Fibroblast of skin of right quadriceps (primary cell): ENCODE measurements around the gene DEUP1.
"Not testable (repeated sequence)": the region's sequence is repeated elsewhere in the genome, so short reads cannot be mapped to it uniquely, and the experiment has no call there.

ENCODE experiments used
- DNase-seq: peaks from one replicate; pipeline ENCODE4 v3.0.0-alpha.2; 2013

Gene DEUP1

DNA sequence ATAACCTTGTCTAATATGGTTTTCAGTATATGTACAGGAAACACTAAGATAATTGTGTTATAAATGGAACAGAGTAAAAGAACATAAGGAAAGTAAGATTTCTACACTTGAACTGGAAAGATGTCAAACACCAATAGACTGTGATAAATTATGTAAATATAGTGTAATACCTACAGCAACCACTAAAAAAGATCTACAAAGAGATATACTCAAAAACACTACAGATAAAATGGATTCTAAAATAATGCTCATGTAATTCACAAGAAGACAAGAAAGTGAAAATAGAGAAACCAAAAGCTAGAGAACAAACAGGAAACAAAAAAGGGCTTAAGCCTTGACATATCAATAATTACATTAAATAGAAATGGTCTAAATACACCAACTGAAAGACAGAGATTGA lies 30.9 kb downstream of the DEUP1 start:
- DNase-seq, result no peak

DNA sequence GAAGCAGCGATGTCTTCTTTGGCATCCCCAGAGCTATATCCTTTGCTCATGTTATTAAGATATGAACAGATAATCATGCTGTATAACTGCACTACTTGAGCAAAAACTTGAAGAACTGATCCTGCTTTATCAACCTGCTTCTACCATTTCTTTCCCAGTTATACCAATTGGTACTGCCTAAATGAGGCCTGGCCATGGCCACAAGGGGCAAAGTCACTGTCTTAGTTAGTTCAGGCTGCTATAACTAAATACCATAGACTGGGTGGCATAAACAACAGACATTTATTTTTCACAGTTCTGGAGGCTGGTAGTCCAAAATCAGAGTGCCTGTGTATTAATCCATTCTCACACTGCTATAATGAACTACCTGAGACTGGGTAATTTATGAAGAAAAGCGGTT lies 37.5 kb downstream of the DEUP1 start:
- no peak for DNase-seq

DNA sequence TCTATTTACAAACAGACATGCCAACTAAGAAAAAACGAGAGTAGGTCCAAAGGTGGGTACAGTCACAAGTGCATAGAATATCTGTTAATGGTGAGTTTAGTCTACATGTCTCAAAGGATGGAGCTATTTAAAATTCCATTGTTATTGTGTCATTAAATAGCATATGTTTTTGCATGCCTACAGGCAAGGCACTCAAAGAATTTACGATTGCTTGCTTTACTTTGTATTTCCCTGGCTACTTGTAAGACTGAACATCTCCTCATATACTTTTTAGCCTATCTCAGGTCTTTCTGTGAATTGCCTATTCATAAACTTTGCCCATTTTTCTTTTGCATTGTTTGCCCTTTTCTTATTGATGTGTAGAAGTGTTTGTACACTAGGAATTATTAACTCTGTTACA lies 39.7 kb downstream of the DEUP1 start:
- peak; percentile 50 for DNase-seq

DNA sequence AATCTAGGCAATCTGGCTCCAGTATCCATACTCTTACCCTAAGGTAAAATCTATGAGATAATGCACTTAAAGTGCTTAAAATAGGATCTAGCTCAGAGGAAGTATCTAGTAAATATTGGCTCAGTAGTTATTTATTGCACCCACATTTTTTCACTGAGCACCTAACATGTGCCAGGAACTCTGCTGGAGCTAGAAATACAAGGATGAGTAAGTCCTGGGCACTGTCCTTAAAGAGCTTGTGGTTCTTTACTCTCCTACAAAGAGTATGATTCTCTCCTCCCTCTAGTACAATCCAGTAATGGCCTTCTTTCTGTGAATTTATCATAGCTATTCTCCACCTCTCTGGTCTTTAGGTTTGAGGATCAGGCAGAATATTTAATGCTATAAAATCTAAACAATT lies 59.2 kb downstream of the DEUP1 start:
- DNase-seq, result no peak

DNA sequence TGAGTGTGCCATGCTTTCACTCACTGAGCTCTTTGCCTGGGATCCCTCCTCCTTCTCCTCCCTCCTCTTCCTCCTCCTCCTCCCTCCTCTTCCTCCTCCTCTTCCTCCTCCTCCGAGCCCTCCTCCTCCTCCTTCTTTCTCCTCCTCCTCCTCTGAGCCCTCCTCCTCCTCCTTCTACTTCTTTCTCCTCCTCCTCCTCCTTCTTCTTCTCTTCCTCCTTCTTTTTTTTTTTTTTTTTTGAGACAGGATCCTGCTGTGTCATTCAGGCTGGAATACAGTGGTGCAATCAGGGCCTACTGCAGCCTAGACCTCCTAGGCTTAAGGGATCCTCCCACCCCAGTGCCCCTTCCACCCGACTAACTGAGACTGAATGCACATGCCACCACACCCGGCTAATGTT lies 62.3 kb downstream of the DEUP1 start:
- no peak for DNase-seq

DNA sequence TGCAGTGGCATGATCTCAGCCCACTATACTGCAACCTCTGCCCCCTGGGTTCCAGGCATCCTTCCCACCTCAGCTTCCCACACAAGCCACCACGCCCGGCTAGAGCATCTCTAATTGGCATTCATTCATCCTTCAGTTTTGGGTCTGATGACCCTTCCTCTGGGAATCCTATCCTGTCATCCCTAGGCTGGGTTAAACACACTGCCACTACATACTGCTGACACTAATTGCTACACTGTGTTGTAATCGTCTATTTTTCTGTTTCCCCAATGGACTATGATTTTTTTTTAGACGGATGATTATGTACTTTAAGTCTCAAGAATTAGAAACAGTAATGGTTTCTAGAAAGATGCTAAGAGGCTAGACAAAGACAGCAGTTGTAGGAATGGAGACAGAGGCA lies 62.8 kb downstream of the DEUP1 start:
- no peak for DNase-seq

DNA sequence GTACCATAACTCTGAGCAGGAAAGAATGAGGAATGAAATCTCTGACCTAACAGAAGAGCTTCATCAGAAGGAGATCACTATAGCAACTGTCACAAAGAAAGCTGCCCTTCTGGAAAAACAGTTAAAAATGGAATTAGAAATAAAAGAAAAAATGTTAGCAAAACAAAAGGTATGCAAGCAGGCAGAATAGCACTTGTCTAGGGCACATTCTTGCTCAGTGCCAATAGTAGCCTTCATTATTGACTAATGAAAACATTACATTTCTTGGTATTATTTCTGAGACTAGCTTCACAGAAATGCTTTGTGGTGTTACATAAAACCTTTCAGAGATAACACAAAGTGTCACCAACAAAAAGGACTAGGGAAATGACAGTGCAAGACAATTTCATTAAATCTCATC lies 63.9 kb downstream of the DEUP1 start:
- DNase-seq, result no peak

DNA sequence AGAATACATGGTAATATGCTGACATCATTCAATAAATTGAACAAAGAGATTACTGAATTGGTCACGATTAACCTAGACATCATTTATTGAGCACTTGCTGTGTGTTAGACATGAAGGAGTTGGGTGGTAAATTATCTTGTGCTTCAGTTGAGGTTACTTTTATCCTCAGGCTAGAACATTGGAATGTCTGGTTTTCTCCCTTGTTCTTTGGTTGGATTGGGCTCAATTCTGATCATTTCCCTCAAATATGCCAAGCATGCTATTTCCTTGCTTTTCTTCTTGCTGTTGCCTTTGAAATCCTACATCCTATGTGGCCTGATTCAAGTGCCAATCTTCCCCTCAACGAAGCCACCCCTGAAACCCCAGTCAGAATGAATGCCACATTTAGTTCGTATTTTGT lies 65.8 kb downstream of the DEUP1 start:
- peak; percentile 23 for DNase-seq

DNA sequence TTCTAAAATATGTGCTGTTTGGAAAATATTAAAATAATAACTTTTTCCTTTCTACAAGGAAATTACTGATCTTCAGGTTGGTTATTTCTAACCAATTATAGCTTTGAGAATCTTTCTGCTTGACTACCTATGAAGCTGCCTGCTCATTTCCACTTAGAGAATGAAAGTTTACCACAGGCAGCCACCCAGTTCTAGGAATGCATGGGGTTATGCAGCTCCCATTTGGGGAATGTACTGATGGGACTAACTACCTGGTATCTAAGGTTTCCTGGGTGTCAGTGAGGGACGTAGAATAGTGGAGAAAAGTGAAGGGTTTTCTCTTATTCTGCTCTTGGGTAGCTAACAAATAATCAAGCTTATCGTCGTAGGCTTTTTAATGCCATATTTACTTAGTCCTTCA lies 73.4 kb downstream of the DEUP1 start:
- no peak for DNase-seq

DNA sequence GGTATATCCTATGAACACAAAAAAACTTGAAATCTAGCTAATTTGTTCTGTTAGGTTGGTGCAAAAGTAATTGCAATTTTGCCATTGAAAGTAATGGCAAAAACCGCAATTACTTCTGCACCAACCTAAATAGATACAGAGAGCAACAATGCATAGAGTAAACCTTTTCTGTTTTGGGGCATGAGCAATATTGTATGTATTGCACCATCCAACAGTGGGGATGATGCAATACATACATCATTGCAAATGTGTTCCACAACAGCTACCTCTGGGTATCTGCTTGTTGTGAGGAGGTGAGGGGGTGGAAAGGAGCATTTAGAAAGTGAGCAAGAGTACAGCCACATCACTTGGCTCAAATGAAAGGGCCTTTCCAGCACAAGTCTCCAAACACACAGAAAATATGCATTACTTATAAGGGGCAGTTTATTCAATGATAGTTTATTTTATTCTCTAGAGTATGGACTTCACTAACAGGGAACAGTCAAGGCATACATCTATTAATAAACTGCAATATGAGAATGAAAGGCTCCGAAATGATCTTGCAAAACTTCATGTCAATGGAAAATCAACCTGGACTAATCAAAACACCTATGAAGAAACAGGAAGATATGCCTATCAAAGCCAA lies 77.3 kb downstream of the DEUP1 start:
- DNase-seq, result peak; percentile 15

DNA sequence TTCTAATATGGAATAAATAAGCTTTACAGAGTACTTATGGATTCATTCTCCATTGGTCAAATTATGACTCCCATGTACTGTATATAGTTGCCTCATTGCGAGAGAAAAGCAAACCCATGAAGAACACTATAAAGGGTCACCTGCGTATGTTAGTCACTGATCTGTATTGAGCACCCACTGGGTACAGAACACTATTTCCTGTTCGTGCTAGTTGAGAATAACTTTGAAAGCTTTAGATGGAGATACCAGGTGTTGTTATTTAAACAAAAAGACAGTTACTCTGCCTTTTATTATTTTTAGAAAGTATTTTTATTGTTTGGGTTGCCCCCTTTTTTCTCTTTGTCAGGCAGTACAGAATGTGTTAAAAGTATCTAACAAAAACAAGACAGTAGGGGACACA lies 79.9 kb downstream of the DEUP1 start:
- no peak for DNase-seq

DNA sequence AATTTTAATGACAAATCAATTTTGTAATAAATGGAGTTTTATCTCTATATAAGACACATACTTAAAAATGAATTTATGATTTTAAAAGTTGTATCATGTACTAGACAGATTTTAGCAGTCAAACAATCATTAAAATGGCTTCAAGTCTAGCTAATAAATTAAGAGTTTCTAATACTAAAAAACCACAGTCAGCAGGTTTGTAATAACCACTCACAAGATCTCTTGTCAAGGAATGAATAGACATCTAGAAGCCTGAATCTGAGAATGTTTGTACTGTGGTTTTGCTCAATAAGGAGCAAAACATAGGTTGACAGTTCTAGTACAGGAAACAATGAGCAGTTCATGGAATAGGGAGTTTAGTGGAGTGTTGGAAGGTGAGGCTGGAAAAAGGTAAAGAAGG lies 81.2 kb downstream of the DEUP1 start:
- no peak for DNase-seq

DNA sequence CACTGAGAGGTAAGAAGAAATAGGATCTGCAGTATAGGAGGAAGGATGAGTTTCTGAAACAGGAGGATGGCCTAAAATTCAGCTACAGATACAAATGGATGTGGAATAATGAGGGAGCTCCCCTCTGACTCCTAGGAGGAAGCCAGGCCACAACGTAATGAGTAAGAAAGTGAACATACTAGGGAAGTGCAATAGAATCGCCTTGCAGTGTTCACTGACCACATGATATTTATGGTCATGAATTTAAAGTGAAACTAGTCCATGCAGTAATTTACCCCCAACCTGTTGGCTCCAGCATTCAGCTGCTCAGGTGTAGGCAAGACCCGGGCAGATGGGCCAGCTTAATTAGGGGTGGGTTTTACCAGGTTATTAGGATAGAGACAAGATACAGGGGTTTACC lies 101.7 kb downstream of the DEUP1 start:
- no peak for DNase-seq

DNA sequence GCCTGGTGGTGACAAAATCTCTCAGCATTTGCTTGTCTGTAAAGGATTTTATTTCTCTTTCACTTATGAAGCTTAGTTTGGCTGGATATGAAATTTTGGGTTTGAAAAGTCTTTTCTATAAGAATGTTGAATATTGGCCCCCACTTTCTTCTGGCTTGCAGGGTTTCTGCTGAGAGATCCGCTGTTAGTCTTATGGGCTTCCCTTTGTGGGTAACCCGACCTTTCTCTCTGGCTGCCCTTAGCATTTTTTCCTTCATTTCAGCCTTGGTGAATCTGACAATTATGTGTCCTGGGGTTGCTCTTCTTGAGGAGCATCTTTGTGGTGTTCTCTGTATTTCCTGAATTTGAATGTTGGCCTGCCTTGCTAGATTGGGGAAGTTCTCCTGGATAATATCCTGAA lies 112.7 kb downstream of the DEUP1 start:
- not testable (repeated sequence) for DNase-seq

DNA sequence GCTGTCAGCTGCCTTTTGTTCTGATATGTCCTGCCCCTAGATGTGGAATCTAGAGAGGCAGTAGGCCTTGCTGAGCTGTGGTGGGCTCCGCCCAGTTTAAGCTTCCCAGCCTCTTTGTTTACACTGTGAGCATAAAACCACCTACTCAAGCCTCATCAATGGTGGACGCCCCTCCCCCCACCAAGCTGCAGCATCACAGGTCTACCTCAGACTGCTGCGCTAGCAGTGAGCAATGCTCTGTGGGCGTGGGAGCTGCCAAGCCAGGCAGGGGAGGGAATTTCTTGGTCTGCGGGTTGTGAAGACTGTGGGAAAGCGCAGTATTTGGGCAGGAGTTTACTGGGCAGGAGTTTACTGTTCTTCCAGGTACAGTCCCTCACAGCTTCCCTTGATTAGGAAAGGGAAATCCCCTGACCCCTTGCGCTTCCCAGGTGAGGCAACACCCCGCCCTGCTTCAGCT lies 114.1 kb downstream of the DEUP1 start:
- peak; percentile 3 for DNase-seq

DNA sequence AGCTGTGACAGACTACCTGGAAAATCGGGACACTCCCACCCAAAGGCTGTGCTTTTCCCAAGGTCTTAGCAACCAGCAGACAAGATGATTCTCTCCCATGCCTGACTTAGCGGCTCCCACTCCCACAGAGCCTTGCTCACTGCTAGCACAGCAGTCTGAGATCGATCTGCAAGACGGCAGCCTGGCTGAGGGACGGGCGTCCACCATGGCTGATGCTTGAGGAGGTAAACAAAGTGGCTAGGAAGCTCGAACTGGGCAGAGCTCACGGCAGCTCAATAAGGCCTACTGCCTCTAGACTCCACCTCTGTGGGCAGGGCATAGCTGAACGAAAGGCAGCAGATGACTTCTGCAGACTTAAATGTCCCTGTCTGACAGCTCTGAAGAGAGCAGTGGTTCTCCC lies 127.7 kb downstream of the DEUP1 start:
- no peak for DNase-seq

DNA sequence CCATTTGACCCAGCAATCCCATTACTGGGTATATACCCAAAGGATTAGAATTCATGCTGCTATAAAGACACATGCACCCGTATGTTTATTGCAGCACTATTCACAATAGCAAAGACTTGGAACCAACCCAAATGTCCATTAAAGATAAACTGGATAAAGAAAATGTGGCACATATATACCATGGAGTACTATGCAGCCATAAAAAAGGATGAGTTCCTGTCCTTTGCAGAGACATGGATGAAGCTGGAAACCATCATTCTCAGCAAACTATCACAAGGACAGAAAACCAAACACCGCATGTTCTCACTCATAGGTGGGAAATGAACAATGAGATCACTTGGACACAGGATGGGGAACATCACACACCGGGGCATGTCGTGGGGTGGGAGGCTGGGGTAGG lies 133.1 kb downstream of the DEUP1 start:
- DNase-seq, result not testable (repeated sequence)

DNA sequence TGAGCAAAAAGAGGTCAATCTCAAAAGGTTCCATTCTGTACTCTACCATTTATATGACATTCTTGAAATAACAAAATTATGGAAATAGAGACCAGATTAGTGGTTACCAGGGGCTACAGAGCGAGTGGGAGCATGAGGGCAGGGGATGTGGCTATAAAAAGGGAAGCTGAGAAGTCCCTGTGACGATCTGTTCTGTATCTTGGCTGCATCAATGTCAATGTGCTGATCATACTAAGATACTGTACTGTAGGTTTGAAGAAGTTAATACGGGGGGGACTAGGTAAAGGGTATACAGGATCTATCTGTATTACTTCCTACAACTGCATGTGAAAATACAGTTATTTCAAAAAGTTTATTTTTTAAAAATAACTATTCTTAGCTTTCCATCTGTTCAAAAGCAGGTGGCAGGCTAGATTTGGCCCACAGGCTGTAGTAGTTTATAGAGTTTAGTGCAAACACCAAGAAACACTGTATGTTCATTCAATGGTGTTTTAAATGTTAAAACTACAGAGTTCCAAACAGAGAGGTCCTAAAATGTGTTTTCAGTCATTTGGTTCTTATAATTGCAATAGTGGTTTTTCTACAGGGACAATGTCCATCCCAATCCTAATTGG lies 134.5 kb downstream of the DEUP1 start:
- no peak for DNase-seq

DNA sequence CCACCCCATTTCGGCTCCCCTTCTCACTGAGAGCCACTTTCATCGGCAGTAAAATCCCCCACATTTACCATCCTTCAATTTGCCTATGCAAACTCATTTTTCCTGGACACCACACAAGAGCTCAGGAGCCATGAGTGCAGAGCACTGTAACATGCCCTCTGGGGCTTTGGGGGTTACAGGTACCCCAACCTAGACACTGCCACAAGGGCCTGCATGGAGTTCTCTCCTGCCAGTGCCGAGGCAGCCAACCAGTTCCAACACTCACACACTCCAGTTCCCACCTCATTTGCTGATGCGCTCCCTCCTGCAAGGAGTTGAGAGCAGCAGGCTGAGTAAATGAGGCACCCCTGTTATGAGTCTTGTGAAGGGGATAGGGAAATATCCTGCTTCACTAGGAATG lies 136.5 kb downstream of the DEUP1 start:
- no peak for DNase-seq

DNA sequence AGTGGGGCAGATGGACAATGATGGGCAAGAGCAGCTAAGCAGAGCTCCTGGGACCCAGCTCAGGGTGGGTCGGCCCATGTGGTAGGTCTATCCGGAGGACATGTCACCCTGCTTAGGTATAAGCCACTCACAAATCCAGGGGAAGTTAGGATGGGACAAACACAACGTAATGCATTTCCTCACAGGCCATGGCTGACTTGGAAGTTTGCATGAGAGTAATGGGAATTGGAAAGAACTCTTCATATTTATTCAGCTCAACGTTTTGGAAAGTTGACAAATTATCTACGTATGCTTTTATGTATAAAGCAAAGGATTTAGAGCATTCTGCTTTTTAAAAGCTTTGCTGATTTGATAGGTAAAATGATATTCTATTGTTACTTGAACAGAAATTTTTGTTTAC lies 137.7 kb downstream of the DEUP1 start:
- no peak for DNase-seq

DNA sequence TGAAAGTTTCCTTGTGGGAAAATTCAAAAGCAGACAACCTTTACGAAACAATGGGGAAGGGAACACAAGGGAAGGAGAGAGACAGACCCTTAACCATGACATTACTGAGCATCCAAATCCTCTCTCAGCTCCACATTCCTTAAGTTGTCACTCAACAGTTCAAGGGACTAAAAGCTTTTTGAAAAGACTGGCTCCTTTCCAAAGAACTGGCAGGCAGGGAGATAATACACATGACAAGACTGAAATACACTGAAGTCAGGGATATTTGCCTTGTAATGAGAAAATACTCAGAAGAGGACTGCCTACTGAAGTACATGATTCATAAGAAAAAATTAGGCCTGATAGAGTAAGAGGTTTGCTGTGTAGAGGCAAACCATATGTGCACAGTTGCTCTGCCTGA lies 143.6 kb downstream of the DEUP1 start:
- DNase-seq, result no peak

DNA sequence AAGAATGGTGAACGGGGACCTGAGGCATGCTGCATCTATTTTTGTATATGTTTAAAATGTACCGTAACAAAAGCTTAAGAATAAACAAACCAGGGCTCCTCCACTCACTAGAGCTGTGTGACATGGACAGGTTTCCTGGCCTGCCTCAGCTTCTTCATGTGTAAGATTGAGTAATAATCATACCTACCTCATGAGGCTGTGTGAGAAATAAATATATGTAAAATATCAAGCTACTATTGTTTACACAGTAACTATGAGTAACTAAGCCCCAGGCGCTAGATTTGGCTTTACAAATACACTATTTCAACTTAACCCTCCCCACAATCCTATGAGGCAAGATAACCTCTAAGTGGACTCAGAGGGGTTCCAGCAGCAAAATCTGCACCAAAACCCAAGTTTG lies 146.3 kb downstream of the DEUP1 start:
- DNase-seq, result peak; percentile 8

DNA sequence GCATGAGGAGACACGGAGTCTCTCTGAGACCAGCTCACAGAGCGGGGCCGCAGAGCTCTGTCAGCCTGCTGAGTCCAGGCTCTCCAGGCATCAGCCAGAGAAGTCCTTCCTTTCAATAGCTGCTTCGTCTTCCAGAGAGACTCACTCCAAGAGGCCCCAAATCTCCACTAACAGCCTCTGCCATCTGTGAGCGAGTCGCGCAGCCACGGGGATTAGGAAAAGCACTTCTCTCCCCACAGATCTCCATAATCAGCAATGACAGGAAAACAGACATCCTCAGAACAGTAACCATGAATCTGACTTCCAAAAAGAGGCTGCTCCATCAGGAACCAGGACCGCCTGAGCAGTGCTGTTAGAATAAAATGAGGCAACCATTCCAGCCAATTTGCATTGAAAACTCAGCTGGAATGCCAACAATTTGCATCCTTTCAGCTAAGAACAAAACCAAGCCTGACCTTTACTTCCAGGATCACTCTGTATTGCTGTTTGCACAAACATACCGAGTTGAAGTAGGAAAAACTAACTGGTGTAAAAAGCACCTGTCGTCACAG lies 147.2 kb downstream of the DEUP1 start:
- DNase-seq, result no peak

DNA sequence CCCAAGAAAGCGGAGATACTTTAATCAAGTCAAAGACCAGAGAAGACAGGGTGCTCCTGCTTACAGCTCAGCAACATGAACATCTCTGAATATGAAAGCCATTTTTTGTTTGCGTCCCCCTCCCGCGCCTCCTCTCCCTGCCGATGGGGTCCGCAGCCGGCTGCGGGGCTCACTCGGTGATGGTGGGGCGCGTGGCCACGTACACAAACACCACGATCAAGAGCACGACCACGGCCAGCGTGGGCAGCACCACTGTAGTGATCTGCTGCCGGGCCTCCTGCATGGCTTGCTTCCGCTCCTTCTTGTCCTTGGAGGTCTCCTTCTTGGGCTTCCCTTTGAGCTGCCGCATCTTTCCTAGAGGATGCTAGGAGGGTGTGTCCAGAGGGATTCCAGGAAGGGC lies 148.3 kb downstream of the DEUP1 start:
- DNase-seq, result no peak

DNA sequence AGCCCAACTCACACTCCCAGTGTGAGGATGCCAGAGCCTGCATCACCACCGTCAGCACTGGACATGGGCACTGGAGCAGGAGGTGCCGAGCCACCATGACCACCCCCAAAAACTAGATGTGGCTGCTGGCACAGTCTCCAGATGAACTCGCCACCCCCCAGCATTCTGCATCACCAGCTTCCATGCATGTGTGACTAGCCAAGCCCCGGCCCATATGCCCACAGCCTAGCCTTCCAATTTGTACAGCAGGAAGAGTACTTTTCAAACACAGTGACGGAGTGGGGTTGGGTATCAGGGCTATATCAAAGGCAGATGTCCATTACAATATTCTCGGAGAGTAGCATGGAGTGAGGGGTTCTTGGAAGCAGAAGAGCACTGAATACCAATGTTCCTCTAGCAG lies 149.7 kb downstream of the DEUP1 start:
- DNase-seq, result no peak
